Mucosa of rectum (tissue), 2 donors: ENCODE data around the gene MED13L.

ENCODE experiments used
- H3K27ac ChIP-seq, 2 donors: one replicate each; pipeline ENCODE4 v1.7.0; 2013; ENCODE audit warnings: inconsistent platforms in 2 of 2, low read depth in 2 of 2, low read length in 2 of 2
- H3K27me3 ChIP-seq, 2 donors: one replicate each; pipeline ENCODE4 v1.7.0; 2013; ENCODE audit warnings: low read length in 2 of 2; ENCODE audit not compliant: control insufficient read depth in 2 of 2, insufficient read depth in 2 of 2
- H3K36me3 ChIP-seq, 2 donors: one replicate each; pipeline ENCODE4 v1.7.0; 2013; ENCODE audit warnings: low read length in 2 of 2; ENCODE audit not compliant: control insufficient read depth in 2 of 2, insufficient read depth in 2 of 2
- H3K4me1 ChIP-seq, 2 donors: one replicate each; pipeline ENCODE4 v1.7.0; 2013; ENCODE audit warnings: low read length in 2 of 2, mild to moderate bottlenecking in 1 of 2; ENCODE audit not compliant: control insufficient read depth in 2 of 2, insufficient read depth in 2 of 2
- H3K4me3 ChIP-seq, 2 donors: one replicate each; pipeline ENCODE4 v1.7.0; 2013; ENCODE audit warnings: low read length in 2 of 2
- H3K9ac ChIP-seq, 2 donors: one replicate each; pipeline ENCODE4 v1.7.0; 2013; ENCODE audit warnings: low read length in 2 of 2, low read depth in 1 of 2, mild to moderate bottlenecking in 1 of 2
- H3K9me3 ChIP-seq, 2 donors: one replicate each; pipeline ENCODE4 v1.7.0; 2013; ENCODE audit warnings: low read length in 2 of 2; ENCODE audit not compliant: control insufficient read depth in 2 of 2
- donor health status: healthy.
- donor health status: Normal muscosa, but diverticular disease.

MED13L gene

GRCh38 chr12:116006141-116006540, 271.4 kb downstream of the MED13L start:
- H3K9ac ChIP-seq = no peak overlapping the region
- no peaks in the 10 kb centered on the region for H3K9me3 ChIP-seq
- no peaks in the 10 kb centered on the region for H3K4me1 ChIP-seq
- no peaks in the 10 kb centered on the region for H3K27me3 ChIP-seq
- no peak overlapping the region for H3K4me3 ChIP-seq
- H3K36me3 ChIP-seq = peaks cover 55 to 63% of the 10 kb centered on the region in 2 donors
- no peak overlapping the region for H3K27ac ChIP-seq

GRCh38 chr12:116002890-116003536, 274.5 kb downstream of the MED13L start:
- H3K9me3 ChIP-seq = no peaks in the 10 kb centered on the region
- no peak overlapping the region for H3K9ac ChIP-seq
- no peak overlapping the region for H3K4me3 ChIP-seq
- peaks cover 3 to 7% of the 10 kb centered on the region in 2 donors for H3K4me1 ChIP-seq
- no peak overlapping the region for H3K27ac ChIP-seq
- peaks cover 42 to 45% of the 10 kb centered on the region in 2 donors for H3K36me3 ChIP-seq
- no peaks in the 10 kb centered on the region for H3K27me3 ChIP-seq

- H3K27me3 ChIP-seq = no peaks in the 10 kb centered on the region
- H3K4me3 ChIP-seq = no peak overlapping the region
- no peak overlapping the region for H3K27ac ChIP-seq
- peaks cover 38 to 44% of the 10 kb centered on the region in 2 donors for H3K36me3 ChIP-seq
- H3K4me1 ChIP-seq = peaks cover 3 to 7% of the 10 kb centered on the region in 2 donors
- no peaks in the 10 kb centered on the region for H3K9me3 ChIP-seq
- no peak overlapping the region for H3K9ac ChIP-seq
Observed at GRCh38 chr12:116000252-116000651, 277.2 kb downstream of the MED13L start.

GRCh38 chr12:115999582-115999981, 277.9 kb downstream of the MED13L start:
- no peak overlapping the region for H3K9ac ChIP-seq

GRCh38 chr12:115998794-115999478, 278.6 kb downstream of the MED13L start:
- Histone ChIP-seq H3K27me3 (no peaks in the 10 kb centered on the region), H3K4me1 (peaks cover 3 to 7% of the 10 kb centered on the region in 2 donors), H3K4me3 (no peak overlapping the region), H3K27ac (no peak overlapping the region), H3K9me3 (no peaks in the 10 kb centered on the region), H3K36me3 (peaks cover 33 to 39% of the 10 kb centered on the region in 2 donors), H3K9ac (no peak overlapping the region)

More at GRCh38 chr12:115999582-115999981, 277.9 kb downstream of the MED13L start:
- H3K36me3 ChIP-seq = peaks cover 36 to 42% of the 10 kb centered on the region in 2 donors
- H3K4me3 ChIP-seq = no peak overlapping the region
- H3K9me3 ChIP-seq = no peaks in the 10 kb centered on the region
- H3K27me3 ChIP-seq = no peaks in the 10 kb centered on the region
- H3K4me1 ChIP-seq = peaks cover 3 to 7% of the 10 kb centered on the region in 2 donors
- H3K27ac ChIP-seq = no peak overlapping the region

- Histone ChIP-seq H3K27me3 (no peaks in the 10 kb centered on the region), H3K27ac (no peak overlapping the region), H3K4me3 (no peak overlapping the region), H3K9ac (no peak overlapping the region), H3K9me3 (no peaks in the 10 kb centered on the region), H3K4me1 (peaks cover 3 to 7% of the 10 kb centered on the region in 2 donors), H3K36me3 (peaks cover 34 to 40% of the 10 kb centered on the region in 2 donors)
Observed at GRCh38 chr12:115998119-115998633, 279.3 kb downstream of the MED13L start.

- peaks cover 0 to 3% of the 10 kb centered on the region in 2 donors for H3K4me1 ChIP-seq
- no peaks in the 10 kb centered on the region for H3K27me3 ChIP-seq
- peaks cover 45 to 57% of the 10 kb centered on the region in 2 donors for H3K36me3 ChIP-seq
- H3K9ac ChIP-seq = no peak overlapping the region
- H3K4me3 ChIP-seq = no peak overlapping the region
- H3K27ac ChIP-seq = no peak overlapping the region
- no peaks in the 10 kb centered on the region for H3K9me3 ChIP-seq
Observed at GRCh38 chr12:115993737-115994136, 283.8 kb downstream of the MED13L start.

- no peak overlapping the region for H3K27ac ChIP-seq
- H3K36me3 ChIP-seq = peaks cover 47 to 63% of the 10 kb centered on the region in 2 donors
- no peaks in the 10 kb centered on the region for H3K9me3 ChIP-seq
- H3K27me3 ChIP-seq = no peaks in the 10 kb centered on the region
- H3K4me1 ChIP-seq = no peaks in the 10 kb centered on the region
- no peak overlapping the region for H3K4me3 ChIP-seq
- H3K9ac ChIP-seq = no peak overlapping the region
Observed at GRCh38 chr12:115990241-115990640, 287.3 kb downstream of the MED13L start.

GRCh38 chr12:115988625-115989563, 288.6 kb downstream of the MED13L start:
- H3K4me1 ChIP-seq = no peaks in the 10 kb centered on the region
- H3K27ac ChIP-seq = no peak overlapping the region
- no peak overlapping the region for H3K9ac ChIP-seq
- no peak overlapping the region for H3K4me3 ChIP-seq
- no peaks in the 10 kb centered on the region for H3K9me3 ChIP-seq
- H3K27me3 ChIP-seq = no peaks in the 10 kb centered on the region
- H3K36me3 ChIP-seq = peaks cover 49 to 63% of the 10 kb centered on the region in 2 donors
